Measurements from ENCODE around the gene ITIH4.

The ITIH4 gene

GRCh38 chr3:52771334-52771681, 59.2 kb downstream of the ITIH4 start:
- Mint-ChIP-seq H3K4me3 (peak overlapping the region; percentile 91), H3K27ac (peak overlapping the region; percentile 95)

GRCh38 chr3:52770496-52771333, 59.8 kb downstream of the ITIH4 start, which contains the start of gene NEK4:
TSS of gene NEK4 (minus strand) at chr3:52770940. CDS start at chr3:52770746, 194 bp downstream.
- peak within 1 kb of the TSS; percentile 91 for H3K4me3 Mint-ChIP-seq
- peaks cover 34% of the 10 kb centered on the region for H3K4me1 Mint-ChIP-seq
- peak; percentile 95 for DNase-seq
- H3K27ac Mint-ChIP-seq, result peak within 1 kb of the TSS; percentile 95
- TF ChIP-seq CTCF (IDR thresholded peaks at IDR 0.05), result no peak
- H3K36me3 Mint-ChIP-seq (ENCODE audit: low read depth), result peaks cover 27% of the 10 kb centered on the region
- no peaks in the 10 kb centered on the region for H3K9me3 Mint-ChIP-seq
- no peaks in the 10 kb centered on the region for H3K27me3 Mint-ChIP-seq (ENCODE audit: low read depth, poor library complexity)

More at GRCh38 chr3:52771334-52771681, 59.2 kb downstream of the ITIH4 start:
- H3K9me3 Mint-ChIP-seq, result no peaks in the 10 kb centered on the region
- H3K27me3 Mint-ChIP-seq (ENCODE audit: low read depth, poor library complexity), result no peaks in the 10 kb centered on the region
- no peak for TF ChIP-seq CTCF (IDR thresholded peaks at IDR 0.05)
- H3K4me1 Mint-ChIP-seq, result peaks cover 34% of the 10 kb centered on the region
- no peak for DNase-seq
- H3K36me3 Mint-ChIP-seq (ENCODE audit: low read depth), result peaks cover 21% of the 10 kb centered on the region

- DNase-seq, result no peak
- H3K36me3 Mint-ChIP-seq (ENCODE audit: low read depth), result peaks cover 33% of the 10 kb centered on the region
- no peaks in the 10 kb centered on the region for H3K9me3 Mint-ChIP-seq
- TF ChIP-seq CTCF (IDR thresholded peaks at IDR 0.05), result no peak
- H3K27ac Mint-ChIP-seq, result peak overlapping the region; percentile 29
- no peaks in the 10 kb centered on the region for H3K27me3 Mint-ChIP-seq (ENCODE audit: low read depth, poor library complexity)
- peak overlapping the region; percentile 91 for H3K4me3 Mint-ChIP-seq
- H3K4me1 Mint-ChIP-seq, result peaks cover 34% of the 10 kb centered on the region
Measured at GRCh38 chr3:52769786-52770455, 60.6 kb downstream of the ITIH4 start.

- Mint-ChIP-seq H3K36me3 (ENCODE audit: low read depth) (peaks cover 90% of the 10 kb centered on the region), H3K9me3 (no peaks in the 10 kb centered on the region), H3K27ac (no peak overlapping the region), H3K27me3 (ENCODE audit: low read depth, poor library complexity) (no peaks in the 10 kb centered on the region), H3K4me3 (no peak overlapping the region), H3K4me1 (no peaks in the 10 kb centered on the region)
- DNase-seq, result no peak
- TF ChIP-seq CTCF (IDR thresholded peaks at IDR 0.05), result no peak
Measured at GRCh38 chr3:52763466-52763865, 67.0 kb downstream of the ITIH4 start.
